ENCODE data around the gene ALKBH6. TPM values are rescaled to one million over a fixed set of nuclear protein-coding genes. Genes with fewer than 3 reads are reported as not detected.

The ALKBH6 gene
- total RNA-seq, 3 donors from 2014 or later (not counting 1 experiment from before 2014, with no cell fraction given): 39.0 to 57.3 (median 48.1) TPM

- H3K27me3 Mint-ChIP-seq (ENCODE audit: low read depth in 2 of 2): peaks cover 10 to 14% of the 10 kb centered on the region in 2 donors
- intact Hi-C loops (cut with micrococcal nuclease): loop anchor here (10.0 kb wide), 1 partner anchor 123 kb away; the partner anchor contains the start of genes OVOL3, POLR2I and TBCB
- Histone ChIP-seq H3K4me1 (ENCODE audit: control insufficient read depth, insufficient read depth, low read length) (peaks cover 33% of the 10 kb centered on the region), H3K36me3 (ENCODE audit: control insufficient read depth, insufficient read depth, low read length) (no peaks in the 10 kb centered on the region), H3K9me3 (ENCODE audit: control insufficient read depth, insufficient read depth, low read length) (no peaks in the 10 kb centered on the region), H3K27ac (ENCODE audit: low read length) (no peak overlapping the region), H3K4me3 (ENCODE audit: low read length) (no peak overlapping the region), H3K27me3 (ENCODE audit: control insufficient read depth, insufficient read depth, low read length) (peaks cover under 1% of the 10 kb centered on the region)
- no peak for ATAC-seq
- peaks cover 12 to 24% of the 10 kb centered on the region in 2 donors for H3K4me1 Mint-ChIP-seq
- no peak for TF ChIP-seq CTCF (IDR thresholded peaks at IDR 0.05)
- no peaks in the 10 kb centered on the region for H3K9me3 Mint-ChIP-seq
- 86% methylated on average over 7 of the region's 7 CpGs for WGBS (ENCODE audit: insufficient coverage)
- H3K4me3 Mint-ChIP-seq: peak overlapping the region; percentile 42
- DNase-seq: no peak
- peak overlapping the region in 1 of 2 donors; percentile 26 for H3K27ac Mint-ChIP-seq
- H3K36me3 Mint-ChIP-seq: no peaks in the 10 kb centered on the region
Observed at GRCh38 chr19:35991731-35992450, 22.1 kb downstream of the ALKBH6 start.

GRCh38 chr19:35990771-35991730 lies 23.0 kb downstream of the ALKBH6 start:
- Histone ChIP-seq H3K36me3 (ENCODE audit: control insufficient read depth, insufficient read depth, low read length) (no peaks in the 10 kb centered on the region), H3K9me3 (ENCODE audit: control insufficient read depth, insufficient read depth, low read length) (no peaks in the 10 kb centered on the region), H3K27ac (ENCODE audit: low read length) (no peak overlapping the region), H3K27me3 (ENCODE audit: control insufficient read depth, insufficient read depth, low read length) (peaks cover 7% of the 10 kb centered on the region), H3K4me1 (ENCODE audit: control insufficient read depth, insufficient read depth, low read length) (peaks cover 27% of the 10 kb centered on the region), H3K4me3 (ENCODE audit: low read length) (no peak overlapping the region)
- no peaks in the 10 kb centered on the region for H3K36me3 Mint-ChIP-seq
- intact Hi-C loops (cut with micrococcal nuclease): loop anchor here (10.0 kb wide), 1 partner anchor 124 kb away; the partner anchor contains the start of genes OVOL3, POLR2I and TBCB
- WGBS (ENCODE audit: insufficient coverage): 92% methylated on average over 10 of the region's 10 CpGs
- no peaks in the 10 kb centered on the region for H3K9me3 Mint-ChIP-seq
- ATAC-seq: no peak
- H3K27me3 Mint-ChIP-seq (ENCODE audit: low read depth in 2 of 2): peaks cover 14 to 22% of the 10 kb centered on the region in 2 donors
- TF ChIP-seq CTCF (IDR thresholded peaks at IDR 0.05): no peak
- no peak for DNase-seq
- H3K27ac Mint-ChIP-seq: no peak overlapping the region
- H3K4me3 Mint-ChIP-seq: no peak overlapping the region
- peaks cover 5 to 23% of the 10 kb centered on the region in 2 donors for H3K4me1 Mint-ChIP-seq

- Histone ChIP-seq H3K27ac (ENCODE audit: low read length) (no peak overlapping the region), H3K4me1 (ENCODE audit: control insufficient read depth, insufficient read depth, low read length) (peaks cover 20% of the 10 kb centered on the region), H3K9me3 (ENCODE audit: control insufficient read depth, insufficient read depth, low read length) (no peaks in the 10 kb centered on the region), H3K36me3 (ENCODE audit: control insufficient read depth, insufficient read depth, low read length) (no peaks in the 10 kb centered on the region), H3K27me3 (ENCODE audit: control insufficient read depth, insufficient read depth, low read length) (peaks cover 10% of the 10 kb centered on the region), H3K4me3 (ENCODE audit: low read length) (no peak overlapping the region)
- 93% methylated on average over 3 of the region's 4 CpGs for WGBS (ENCODE audit: insufficient coverage)
- Mint-ChIP-seq H3K9me3 (no peaks in the 10 kb centered on the region), H3K4me3 (no peak overlapping the region), H3K27ac (no peak overlapping the region), H3K4me1 (peaks cover 5 to 17% of the 10 kb centered on the region in 2 donors), H3K27me3 (ENCODE audit: low read depth in 2 of 2) (peaks cover 23 to 31% of the 10 kb centered on the region in 2 donors), H3K36me3 (no peaks in the 10 kb centered on the region)
- no peak for TF ChIP-seq CTCF (IDR thresholded peaks at IDR 0.05)
- DNase-seq (no peak), ATAC-seq (no peak)
- intact Hi-C loops (cut with micrococcal nuclease): loop anchor here (10.0 kb wide), 1 partner anchor 125 kb away; the partner anchor contains the start of genes OVOL3, POLR2I and TBCB
Observed at GRCh38 chr19:35990156-35990555, 23.9 kb downstream of the ALKBH6 start.

Measured in natural killer cell (primary cell).